ENCODE results near the gene XIST.
"Not testable (repeated sequence)": the region's sequence is repeated elsewhere in the genome, so short reads cannot be mapped to it uniquely, and the experiment has no call there.

- TF ChIP-seq CTCF (IDR thresholded peaks at IDR 0.05; ENCODE audit: low read depth, low read length, missing input control); NR2F2 (IDR thresholded peaks at IDR 0.05); REST (IDR thresholded peaks at IDR 0.05); YY1 (IDR thresholded peaks at IDR 0.05); ATF3 (IDR thresholded peaks at IDR 0.05); RXRA (IDR thresholded peaks at IDR 0.05); MAX (IDR thresholded peaks at IDR 0.05); TAF1 (conservative IDR thresholded peaks at IDR 0.05); EGR1 (IDR thresholded peaks at IDR 0.05; ENCODE audit: low read depth in 2 of 2); GABPA (IDR thresholded peaks at IDR 0.05 in 1 of 2, conservative IDR thresholded peaks at IDR 0.05 in 1 of 2); ZBTB33 (IDR thresholded peaks at IDR 0.05); JUND (IDR thresholded peaks at IDR 0.05); HNF4G (IDR thresholded peaks at IDR 0.05); SP1 (IDR thresholded peaks at IDR 0.05): not testable (repeated sequence)
Measured at GRCh38 chrX:73819864-73820558, 32.5 kb downstream of the XIST start.
